ENCODE data around the gene PTOV1.

DNA sequence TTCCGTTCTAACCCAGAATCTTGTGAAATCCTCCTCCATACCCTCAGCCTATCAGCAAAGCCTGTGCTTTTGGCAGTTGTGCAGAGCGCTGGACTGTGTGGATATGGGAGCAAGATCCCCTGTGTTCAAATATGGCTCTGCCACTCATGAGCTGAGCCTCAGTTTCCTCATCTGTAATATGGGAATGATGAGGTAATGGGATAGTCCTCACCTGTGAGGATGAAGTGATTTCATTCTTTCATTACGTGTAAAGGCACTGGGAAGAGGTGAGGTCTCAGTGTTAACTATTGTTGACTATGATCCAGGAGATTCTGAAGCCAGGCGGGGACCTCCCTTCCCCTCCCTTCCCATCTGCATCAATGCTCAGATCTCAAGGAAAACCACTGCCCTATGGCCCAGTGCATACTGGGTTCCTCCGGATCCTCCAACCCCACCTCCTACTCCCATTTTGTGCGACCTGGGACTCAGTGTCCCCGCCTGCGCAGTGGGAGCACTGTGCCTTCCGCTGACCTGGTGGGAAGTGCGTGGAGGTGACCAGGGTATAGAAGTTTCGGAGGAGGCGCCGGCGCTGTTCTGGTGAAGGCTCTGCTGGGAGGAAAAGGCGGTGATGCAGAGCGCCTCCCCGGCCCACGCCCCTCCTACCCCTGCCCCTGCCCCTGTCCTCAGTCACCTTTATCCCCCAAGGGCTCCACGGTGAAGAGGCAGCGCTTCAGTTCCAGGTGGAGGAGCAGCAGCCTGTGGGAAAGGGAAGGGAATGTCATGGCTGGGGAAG lies 42.9 kb upstream of the PTOV1 start:
- TF ChIP-seq, protein P1, sequence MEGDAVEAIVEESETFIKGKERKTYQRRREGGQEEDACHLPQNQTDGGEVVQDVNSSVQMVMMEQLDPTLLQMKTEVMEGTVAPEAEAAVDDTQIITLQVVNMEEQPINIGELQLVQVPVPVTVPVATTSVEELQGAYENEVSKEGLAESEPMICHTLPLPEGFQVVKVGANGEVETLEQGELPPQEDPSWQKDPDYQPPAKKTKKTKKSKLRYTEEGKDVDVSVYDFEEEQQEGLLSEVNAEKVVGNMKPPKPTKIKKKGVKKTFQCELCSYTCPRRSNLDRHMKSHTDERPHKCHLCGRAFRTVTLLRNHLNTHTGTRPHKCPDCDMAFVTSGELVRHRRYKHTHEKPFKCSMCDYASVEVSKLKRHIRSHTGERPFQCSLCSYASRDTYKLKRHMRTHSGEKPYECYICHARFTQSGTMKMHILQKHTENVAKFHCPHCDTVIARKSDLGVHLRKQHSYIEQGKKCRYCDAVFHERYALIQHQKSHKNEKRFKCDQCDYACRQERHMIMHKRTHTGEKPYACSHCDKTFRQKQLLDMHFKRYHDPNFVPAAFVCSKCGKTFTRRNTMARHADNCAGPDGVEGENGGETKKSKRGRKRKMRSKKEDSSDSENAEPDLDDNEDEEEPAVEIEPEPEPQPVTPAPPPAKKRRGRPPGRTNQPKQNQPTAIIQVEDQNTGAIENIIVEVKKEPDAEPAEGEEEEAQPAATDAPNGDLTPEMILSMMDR (IDR thresholded peaks at IDR 0.05) = no peak
- TF ChIP-seq POLR2AphosphoS5 (IDR thresholded peaks at IDR 0.05; ENCODE audit: low read depth, low read length) = no peak
